GM18526 (cell line): Measurements from ENCODE around the gene UGP2.

Experiments
- POLR2A ChIP-seq: IDR thresholded peaks from 3 replicates; pipeline ENCODE4 v1.6.1; 2011; ENCODE audit not compliant: insufficient read length; ENCODE audit errors: extremely low read depth

Gene UGP2

GRCh38 chr2:63875131-63875527 is 33.4 kb downstream of the UGP2 start:
- no peak for TF ChIP-seq POLR2A

GRCh38 chr2:63875559-63876245 is 34.0 kb downstream of the UGP2 start:
- TF ChIP-seq POLR2A, result no peak

- no peak for TF ChIP-seq POLR2A
These were observed 34.6 kb downstream of the UGP2 start for GRCh38 chr2:63876311-63876710.

- TF ChIP-seq POLR2A, result no peak
These were observed 36.8 kb downstream of the UGP2 start for GRCh38 chr2:63878486-63878885.

- TF ChIP-seq POLR2A, result no peak
These were observed 38.3 kb downstream of the UGP2 start for GRCh38 chr2:63879876-63880433.

GRCh38 chr2:63880625-63881024 is 38.9 kb downstream of the UGP2 start:
- TF ChIP-seq POLR2A, result no peak

GRCh38 chr2:63881205-63881604 is 39.5 kb downstream of the UGP2 start:
- TF ChIP-seq POLR2A, result no peak

GRCh38 chr2:63882395-63883105 is 40.9 kb downstream of the UGP2 start:
- no peak for TF ChIP-seq POLR2A

GRCh38 chr2:63886445-63886844 is 44.7 kb downstream of the UGP2 start:
- TF ChIP-seq POLR2A, result no peak

GRCh38 chr2:63888053-63888452 is 46.4 kb downstream of the UGP2 start:
- TF ChIP-seq POLR2A, result no peak

- TF ChIP-seq POLR2A, result no peak
These were observed 47.0 kb downstream of the UGP2 start for GRCh38 chr2:63888490-63889402.

GRCh38 chr2:63890678-63891077 is 49.0 kb downstream of the UGP2 start:
- no peak for TF ChIP-seq POLR2A

- no peak for TF ChIP-seq POLR2A
These were observed 49.9 kb downstream of the UGP2 start for GRCh38 chr2:63891488-63892030.

GRCh38 chr2:63893163-63893562 is 51.5 kb downstream of the UGP2 start:
- no peak for TF ChIP-seq POLR2A

GRCh38 chr2:63894167-63894566 is 52.5 kb downstream of the UGP2 start:
- no peak for TF ChIP-seq POLR2A

GRCh38 chr2:63898839-63899238 is 57.1 kb downstream of the UGP2 start:
- TF ChIP-seq POLR2A, result no peak

- no peak for TF ChIP-seq POLR2A
These were observed 57.9 kb downstream of the UGP2 start for GRCh38 chr2:63899639-63900038.
